Trophoblast cell (in vitro differentiated cells and primary cell): Measurements from ENCODE around the gene PLXDC2.

Source experiments
- DNase-seq, 2 donors: peaks; one replicate each; pipeline ENCODE4 v3.0.0-alpha.2; 2016
- H2AFZ ChIP-seq: 2 replicates; pipeline ENCODE4 v1.6.1; 2013; ENCODE audit warnings: low read length, moderate library complexity, mild to moderate bottlenecking; ENCODE audit not compliant: insufficient read depth, poor library complexity
- H2AK5ac ChIP-seq: 2 replicates; pipeline ENCODE4 v1.6.1; 2013; ENCODE audit warnings: mild to moderate bottlenecking, low read length
- H2BK120ac ChIP-seq: 2 replicates; pipeline ENCODE4 v1.6.1; 2013; ENCODE audit warnings: low read length, mild to moderate bottlenecking, moderate library complexity; ENCODE audit not compliant: insufficient read depth, poor library complexity
- H2BK12ac ChIP-seq: 2 replicates; pipeline ENCODE4 v1.6.1; 2013; ENCODE audit warnings: mild to moderate bottlenecking, low read length, moderate library complexity
- H2BK5ac ChIP-seq: 2 replicates; pipeline ENCODE4 v1.6.1; 2013; ENCODE audit warnings: low read length, low read depth, moderate library complexity, mild to moderate bottlenecking; ENCODE audit not compliant: poor library complexity
- H3K14ac ChIP-seq: 2 replicates; pipeline ENCODE4 v1.6.1; 2013; ENCODE audit warnings: mild to moderate bottlenecking, low read length
- H3K18ac ChIP-seq: 2 replicates; pipeline ENCODE4 v1.6.1; 2013; ENCODE audit warnings: mild to moderate bottlenecking, low read length
- H3K23ac ChIP-seq: 2 replicates; pipeline ENCODE4 v1.6.1; 2013; ENCODE audit warnings: low read length
- H3K27ac ChIP-seq: 2 replicates; pipeline ENCODE4 v1.5.1; 2013; ENCODE audit warnings: low read depth, mild to moderate bottlenecking, inconsistent platforms, low read length, moderate library complexity
- H3K27me3 ChIP-seq: 2 replicates; pipeline ENCODE4 v1.6.1; 2013; ENCODE audit warnings: inconsistent platforms, mild to moderate bottlenecking, low read length, moderate library complexity; ENCODE audit not compliant: insufficient read depth
- H3K36me3 ChIP-seq, 2 experiments: 1 replicate in 1 of 2; 2 replicates in 1 of 2; pipeline ENCODE4 v1.6.1; 2013; ENCODE audit warnings: low read length in 2 of 2, mild to moderate bottlenecking in 2 of 2, moderate library complexity in 1 of 2; ENCODE audit not compliant: insufficient read depth in 2 of 2, control insufficient read depth in 1 of 2
- H3K4ac ChIP-seq: 2 replicates; pipeline ENCODE4 v1.6.1; 2013; ENCODE audit warnings: low read depth, mild to moderate bottlenecking, low read length, moderate library complexity
- H3K4me1 ChIP-seq, 2 experiments: 1 replicate in 1 of 2; 2 replicates in 1 of 2; pipeline ENCODE4 v1.6.1; 2013; ENCODE audit warnings: low read length in 2 of 2, mild to moderate bottlenecking in 2 of 2, moderate library complexity in 1 of 2; ENCODE audit not compliant: insufficient read depth in 2 of 2, control insufficient read depth in 1 of 2
- H3K4me2 ChIP-seq: 2 replicates; pipeline ENCODE4 v1.6.1; 2013; ENCODE audit warnings: inconsistent platforms, mild to moderate bottlenecking, low read length, moderate library complexity
- H3K4me3 ChIP-seq: 2 replicates; pipeline ENCODE4 v1.5.1; 2013; ENCODE audit warnings: mild to moderate bottlenecking, low read depth, low read length, inconsistent platforms
- H3K79me1 ChIP-seq: one replicate; pipeline ENCODE4 v1.6.1; 2013; ENCODE audit warnings: low read length
- H3K79me2 ChIP-seq: 2 replicates; pipeline ENCODE4 v1.6.1; 2013; ENCODE audit warnings: low read length, mild to moderate bottlenecking; ENCODE audit not compliant: control insufficient read depth, insufficient read depth, poor library complexity
- H3K9ac ChIP-seq: 2 replicates; pipeline ENCODE4 v1.6.1; 2013; ENCODE audit warnings: mild to moderate bottlenecking, low read length
- H3K9me3 ChIP-seq: 2 replicates; pipeline ENCODE4 v1.6.1; 2013; ENCODE audit warnings: low read depth, mild to moderate bottlenecking, control low read depth, inconsistent platforms, low read length; ENCODE audit not compliant: insufficient read depth
- H4K12ac ChIP-seq: 2 replicates; pipeline ENCODE4 v1.6.1; 2013; ENCODE audit warnings: low read depth, mild to moderate bottlenecking, low read length, moderate library complexity
- H4K8ac ChIP-seq: 2 replicates; pipeline ENCODE4 v1.6.1; 2013; ENCODE audit warnings: low read depth, mild to moderate bottlenecking, low read length, moderate library complexity
- H4K91ac ChIP-seq: one replicate; pipeline ENCODE4 v1.6.1; 2013; ENCODE audit warnings: low read depth, mild to moderate bottlenecking, low read length, moderate library complexity
- WGBS: extraction: QIAGEN DNeasy Blood & Tissue Kit; methylation state at CpG from one replicate; pipeline ENCODE4 v1.1.7; 2013; ENCODE audit warnings: missing lambda C conversion rate; ENCODE audit not compliant: insufficient read length, insufficient coverage; ENCODE audit errors: extremely low coverage; 5-methylcytosine and 5-hydroxymethylcytosine counted together

PLXDC2 gene

GRCh38 chr10:20247454-20247853 is 431.2 kb downstream of the PLXDC2 start:
- Histone ChIP-seq H4K91ac (no peak overlapping the region), H3K27me3 (no peaks in the 10 kb centered on the region), H3K79me1 (no peaks in the 10 kb centered on the region), H2BK120ac (no peak overlapping the region), H2BK12ac (no peak overlapping the region), H3K14ac (no peak overlapping the region), H2AK5ac (no peak overlapping the region), H3K4me2 (no peak overlapping the region), H3K4me1 (peaks cover 0 to 2% of the 10 kb centered on the region in 2 experiments), H3K18ac (no peak overlapping the region), H2BK5ac (no peak overlapping the region), H3K23ac (no peak overlapping the region), H3K9ac (no peak overlapping the region), H3K36me3 (peaks cover 0 to 3% of the 10 kb centered on the region in 2 experiments), H3K79me2 (no peaks in the 10 kb centered on the region), H3K27ac (no peak overlapping the region), H4K8ac (no peak overlapping the region), H3K4me3 (no peak overlapping the region), H4K12ac (no peak overlapping the region), H3K4ac (no peak overlapping the region), H3K9me3 (peaks cover 1% of the 10 kb centered on the region), H2AFZ (no peak overlapping the region)
- WGBS, result no CpG with 5 or more reads among the region's 3 CpGs
- DNase-seq, result no peak

GRCh38 chr10:20247891-20248708 is 431.9 kb downstream of the PLXDC2 start:
- Histone ChIP-seq H2AFZ (no peak overlapping the region), H3K79me2 (no peaks in the 10 kb centered on the region), H3K27ac (no peak overlapping the region), H2BK120ac (no peak overlapping the region), H2AK5ac (no peak overlapping the region), H2BK12ac (no peak overlapping the region), H3K9ac (no peak overlapping the region), H3K4me3 (no peak overlapping the region), H3K27me3 (no peaks in the 10 kb centered on the region), H4K8ac (no peak overlapping the region), H3K4ac (no peak overlapping the region), H3K79me1 (no peaks in the 10 kb centered on the region), H3K4me2 (no peak overlapping the region), H4K91ac (no peak overlapping the region), H3K36me3 (peaks cover 0 to 3% of the 10 kb centered on the region in 2 experiments), H3K23ac (no peak overlapping the region), H2BK5ac (no peak overlapping the region), H3K14ac (no peak overlapping the region), H3K4me1 (peaks cover 0 to 2% of the 10 kb centered on the region in 2 experiments), H3K18ac (no peak overlapping the region), H4K12ac (no peak overlapping the region), H3K9me3 (peaks cover 1% of the 10 kb centered on the region)
- no CpG with 5 or more reads among the region's 7 CpGs for WGBS
- DNase-seq, result no peak

- no peaks in the 10 kb centered on the region for H3K9me3 ChIP-seq
- WGBS, result no CpG with 5 or more reads among the region's 3 CpGs
- H2BK5ac ChIP-seq, result no peak overlapping the region
- H4K8ac ChIP-seq, result no peak overlapping the region
- H4K91ac ChIP-seq, result no peak overlapping the region
- DNase-seq, result peak in 1 of 2 donors; percentile 8
- H3K27ac ChIP-seq, result no peak overlapping the region
- H3K36me3 ChIP-seq, result peaks cover 0 to 2% of the 10 kb centered on the region in 2 experiments
- no peak overlapping the region for H3K23ac ChIP-seq
- no peak overlapping the region for H2AFZ ChIP-seq
- no peaks in the 10 kb centered on the region for H3K79me1 ChIP-seq
- no peak overlapping the region for H2BK120ac ChIP-seq
- H3K4me1 ChIP-seq, result no peaks in the 10 kb centered on the region
- H3K27me3 ChIP-seq, result no peaks in the 10 kb centered on the region
- H2AK5ac ChIP-seq, result no peak overlapping the region
- no peak overlapping the region for H3K14ac ChIP-seq
- no peak overlapping the region for H3K18ac ChIP-seq
- H3K4me3 ChIP-seq, result no peak overlapping the region
- no peak overlapping the region for H3K9ac ChIP-seq
- H3K79me2 ChIP-seq, result no peaks in the 10 kb centered on the region
- no peak overlapping the region for H2BK12ac ChIP-seq
- no peak overlapping the region for H3K4ac ChIP-seq
- no peak overlapping the region for H3K4me2 ChIP-seq
- H4K12ac ChIP-seq, result no peak overlapping the region
Observed at GRCh38 chr10:20254078-20254477, 437.8 kb downstream of the PLXDC2 start.

GRCh38 chr10:20254497-20254896 is 438.3 kb downstream of the PLXDC2 start:
- H3K14ac ChIP-seq, result no peak overlapping the region
- WGBS, result no CpG with 5 or more reads among the region's 1 CpG

More at GRCh38 chr10:20254497-20254896, 438.3 kb downstream of the PLXDC2 start:
- DNase-seq, result no peak
- Histone ChIP-seq H3K23ac (no peak overlapping the region), H3K36me3 (peaks cover 0 to 2% of the 10 kb centered on the region in 2 experiments), H4K91ac (no peak overlapping the region), H4K8ac (no peak overlapping the region), H3K79me2 (no peaks in the 10 kb centered on the region), H2AK5ac (no peak overlapping the region), H3K9ac (no peak overlapping the region), H2BK12ac (no peak overlapping the region), H4K12ac (no peak overlapping the region), H3K4ac (no peak overlapping the region), H3K27ac (no peak overlapping the region), H2AFZ (no peak overlapping the region), H3K18ac (no peak overlapping the region), H3K27me3 (no peaks in the 10 kb centered on the region), H2BK5ac (no peak overlapping the region), H2BK120ac (no peak overlapping the region), H3K79me1 (no peaks in the 10 kb centered on the region), H3K9me3 (no peaks in the 10 kb centered on the region), H3K4me3 (no peak overlapping the region), H3K4me2 (no peak overlapping the region), H3K4me1 (no peaks in the 10 kb centered on the region)
